ENCODE measurements around the gene KDM3A.

DNA sequence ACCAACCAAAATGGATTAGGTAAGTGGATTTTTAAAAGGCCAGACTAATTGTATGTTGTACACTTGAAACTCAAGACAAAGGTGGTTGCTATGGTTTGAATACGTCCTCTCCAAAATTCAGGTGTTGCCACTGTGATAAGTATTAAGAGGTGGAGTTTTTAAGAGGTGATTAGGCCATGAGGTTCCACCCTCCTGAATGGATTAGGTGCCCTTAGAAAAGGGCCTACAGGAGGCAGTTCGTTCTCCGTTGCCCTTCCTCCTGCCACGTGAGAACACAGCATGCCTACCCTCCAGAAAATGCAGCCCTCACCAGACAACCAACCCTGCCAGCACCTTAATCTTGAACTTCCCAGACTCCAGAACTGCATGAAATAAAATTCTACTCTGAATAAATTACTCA lies 70.9 kb downstream of the KDM3A start:
- TF ChIP-seq POLR2A (IDR thresholded peaks at IDR 0.05; ENCODE audit: low read length) (no peak), GATA1 (IDR thresholded peaks at IDR 0.05; ENCODE audit: low read depth, low read length) (no peak)
